ENCODE measurements around the gene VTI1A.

The VTI1A gene

GRCh38 chr10:112654794-112655193, 207.8 kb downstream of the VTI1A start:
- TF ChIP-seq, protein P1, sequence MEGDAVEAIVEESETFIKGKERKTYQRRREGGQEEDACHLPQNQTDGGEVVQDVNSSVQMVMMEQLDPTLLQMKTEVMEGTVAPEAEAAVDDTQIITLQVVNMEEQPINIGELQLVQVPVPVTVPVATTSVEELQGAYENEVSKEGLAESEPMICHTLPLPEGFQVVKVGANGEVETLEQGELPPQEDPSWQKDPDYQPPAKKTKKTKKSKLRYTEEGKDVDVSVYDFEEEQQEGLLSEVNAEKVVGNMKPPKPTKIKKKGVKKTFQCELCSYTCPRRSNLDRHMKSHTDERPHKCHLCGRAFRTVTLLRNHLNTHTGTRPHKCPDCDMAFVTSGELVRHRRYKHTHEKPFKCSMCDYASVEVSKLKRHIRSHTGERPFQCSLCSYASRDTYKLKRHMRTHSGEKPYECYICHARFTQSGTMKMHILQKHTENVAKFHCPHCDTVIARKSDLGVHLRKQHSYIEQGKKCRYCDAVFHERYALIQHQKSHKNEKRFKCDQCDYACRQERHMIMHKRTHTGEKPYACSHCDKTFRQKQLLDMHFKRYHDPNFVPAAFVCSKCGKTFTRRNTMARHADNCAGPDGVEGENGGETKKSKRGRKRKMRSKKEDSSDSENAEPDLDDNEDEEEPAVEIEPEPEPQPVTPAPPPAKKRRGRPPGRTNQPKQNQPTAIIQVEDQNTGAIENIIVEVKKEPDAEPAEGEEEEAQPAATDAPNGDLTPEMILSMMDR (IDR thresholded peaks at IDR 0.05; ENCODE audit: insufficient read depth, missing control alignments), result no peak
- FAIRE-seq, result no peak
- no peak for DNase-seq (ENCODE audit: insufficient read length, low spot score)

GRCh38 chr10:112655722-112656121, 208.7 kb downstream of the VTI1A start:
- FAIRE-seq (no peak), DNase-seq (ENCODE audit: insufficient read length, low spot score) (no peak)
- TF ChIP-seq, protein P1 (IDR thresholded peaks at IDR 0.05; ENCODE audit: insufficient read depth, missing control alignments), result no peak

GRCh38 chr10:112658465-112658864, 211.4 kb downstream of the VTI1A start:
- FAIRE-seq (no peak), DNase-seq (ENCODE audit: insufficient read length, low spot score) (no peak)
- TF ChIP-seq, protein P1 (IDR thresholded peaks at IDR 0.05; ENCODE audit: insufficient read depth, missing control alignments), result no peak

DNA sequence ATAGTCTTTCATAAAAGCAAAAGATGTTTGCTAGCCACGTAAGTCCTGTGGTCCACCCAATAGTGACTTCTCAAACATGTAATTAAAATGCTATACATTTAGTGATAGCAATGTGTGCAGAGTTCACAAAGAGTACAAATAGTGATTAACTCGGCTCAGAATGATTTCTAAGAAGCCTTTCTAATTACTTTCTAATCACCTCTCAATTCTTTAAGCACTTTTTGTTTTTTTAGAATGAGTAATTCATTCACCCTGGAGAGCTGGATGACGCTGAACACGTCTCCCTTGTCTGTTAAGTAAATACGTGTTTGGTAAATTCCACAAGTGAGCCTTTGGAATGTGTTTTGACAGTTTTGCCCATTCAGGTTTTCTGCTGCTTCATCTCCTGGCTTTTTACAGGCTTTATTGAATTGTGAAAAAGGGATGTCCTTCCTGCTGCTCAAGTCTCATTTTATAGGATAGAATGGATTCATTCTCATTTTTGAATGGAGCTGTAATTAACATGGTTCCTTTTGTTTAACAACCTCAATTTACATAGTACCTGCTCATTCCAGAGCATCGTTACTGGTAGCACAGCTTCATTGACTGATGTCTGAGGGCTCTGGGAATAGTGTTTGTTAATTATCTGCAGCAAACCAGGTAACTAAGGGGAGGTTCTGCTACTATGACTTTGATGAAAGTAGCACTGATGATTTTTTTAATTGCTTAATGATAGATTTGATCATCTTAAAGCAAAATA, 212.1 kb downstream of the VTI1A start:
- FAIRE-seq (no peak), DNase-seq (ENCODE audit: insufficient read length, low spot score) (no peak)
- TF ChIP-seq, protein P1 (IDR thresholded peaks at IDR 0.05; ENCODE audit: insufficient read depth, missing control alignments), result no peak

GRCh38 chr10:112663234-112664125, 216.5 kb downstream of the VTI1A start:
- TF ChIP-seq, protein P1 (IDR thresholded peaks at IDR 0.05; ENCODE audit: insufficient read depth, missing control alignments), result no peak
- DNase-seq (ENCODE audit: insufficient read length, low spot score) (no peak), FAIRE-seq (no peak)

GRCh38 chr10:112666094-112666493, 219.1 kb downstream of the VTI1A start:
- FAIRE-seq, result no peak

More at GRCh38 chr10:112666094-112666493, 219.1 kb downstream of the VTI1A start:
- TF ChIP-seq, protein P1 (IDR thresholded peaks at IDR 0.05; ENCODE audit: insufficient read depth, missing control alignments), result no peak
- DNase-seq (ENCODE audit: insufficient read length, low spot score), result no peak
